ENCODE data around the gene MID1. TPM values are rescaled to one million over a fixed set of nuclear protein-coding genes. Genes with fewer than 3 reads are reported as not detected.

The MID1 gene
- total RNA-seq, 1 donor from 2014 or later = 13.9 TPM

DNA sequence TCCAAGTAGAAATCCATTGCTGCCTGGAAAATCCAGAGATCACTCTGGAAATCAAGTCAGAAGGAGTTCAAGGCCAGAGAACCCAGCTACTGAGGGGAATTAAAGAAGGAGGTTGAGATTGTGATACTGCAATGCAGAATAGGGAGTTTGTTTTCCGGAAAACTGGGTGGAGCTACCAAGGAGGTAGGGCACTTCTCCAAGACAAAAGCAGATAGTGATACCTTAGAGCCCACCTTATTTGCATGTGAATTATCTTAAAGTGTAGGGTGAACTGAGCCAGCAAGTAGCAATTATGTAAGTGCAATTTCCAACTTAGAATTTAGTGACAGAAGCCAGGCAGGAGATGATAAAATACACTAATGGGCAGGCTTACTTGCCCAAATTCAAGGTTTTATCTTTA is 178.9 kb downstream of the MID1 start:
- TF ChIP-seq, protein P1, sequence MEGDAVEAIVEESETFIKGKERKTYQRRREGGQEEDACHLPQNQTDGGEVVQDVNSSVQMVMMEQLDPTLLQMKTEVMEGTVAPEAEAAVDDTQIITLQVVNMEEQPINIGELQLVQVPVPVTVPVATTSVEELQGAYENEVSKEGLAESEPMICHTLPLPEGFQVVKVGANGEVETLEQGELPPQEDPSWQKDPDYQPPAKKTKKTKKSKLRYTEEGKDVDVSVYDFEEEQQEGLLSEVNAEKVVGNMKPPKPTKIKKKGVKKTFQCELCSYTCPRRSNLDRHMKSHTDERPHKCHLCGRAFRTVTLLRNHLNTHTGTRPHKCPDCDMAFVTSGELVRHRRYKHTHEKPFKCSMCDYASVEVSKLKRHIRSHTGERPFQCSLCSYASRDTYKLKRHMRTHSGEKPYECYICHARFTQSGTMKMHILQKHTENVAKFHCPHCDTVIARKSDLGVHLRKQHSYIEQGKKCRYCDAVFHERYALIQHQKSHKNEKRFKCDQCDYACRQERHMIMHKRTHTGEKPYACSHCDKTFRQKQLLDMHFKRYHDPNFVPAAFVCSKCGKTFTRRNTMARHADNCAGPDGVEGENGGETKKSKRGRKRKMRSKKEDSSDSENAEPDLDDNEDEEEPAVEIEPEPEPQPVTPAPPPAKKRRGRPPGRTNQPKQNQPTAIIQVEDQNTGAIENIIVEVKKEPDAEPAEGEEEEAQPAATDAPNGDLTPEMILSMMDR (IDR thresholded peaks at IDR 0.05) = no peak
- Mint-ChIP-seq H3K36me3 (ENCODE audit: low read depth) (no peaks in the 10 kb centered on the region), H3K4me3 (ENCODE audit: unreplicated experiment) (no peak overlapping the region), H3K9me3 (ENCODE audit: low read depth) (peaks cover 28% of the 10 kb centered on the region), H3K27me3 (ENCODE audit: low read depth) (no peaks in the 10 kb centered on the region), H3K27ac (ENCODE audit: unreplicated experiment) (no peak overlapping the region), H3K4me1 (ENCODE audit: low read depth) (no peaks in the 10 kb centered on the region)
- no peak for DNase-seq (ENCODE audit: low spot score)

DNA sequence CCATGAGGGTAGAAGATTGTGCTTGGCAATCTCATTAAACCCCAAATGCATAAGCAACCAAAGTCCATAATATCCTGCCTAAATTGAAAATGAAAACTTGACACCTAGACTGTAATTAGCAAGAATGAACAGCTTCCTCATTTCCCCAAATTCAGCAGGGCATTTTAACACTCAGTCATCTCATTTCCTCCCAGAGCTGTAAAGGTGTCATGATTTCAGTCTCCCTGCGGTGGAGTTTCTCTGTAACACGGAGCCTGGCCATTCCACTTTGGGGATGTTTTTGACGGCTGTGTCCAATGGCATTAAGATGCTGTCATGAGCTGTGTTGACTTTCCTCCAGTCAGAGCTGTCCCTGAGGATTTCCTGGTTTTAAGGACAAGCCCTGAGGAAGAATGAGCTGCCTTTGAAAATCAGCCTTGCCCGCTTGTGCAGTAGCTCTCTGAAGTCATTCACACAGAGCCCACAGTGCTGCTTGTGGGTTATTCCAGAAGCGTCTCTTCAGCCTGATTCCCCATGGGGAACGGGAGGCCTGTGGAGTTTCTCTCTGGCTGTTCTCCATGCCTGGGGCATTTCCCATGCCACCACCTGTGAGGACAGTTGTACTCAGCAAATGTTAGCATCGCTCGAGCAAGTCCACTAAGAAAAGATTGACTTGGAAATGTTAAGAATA is 187.0 kb downstream of the MID1 start:
- Mint-ChIP-seq H3K27ac (ENCODE audit: unreplicated experiment) (no peak overlapping the region), H3K9me3 (ENCODE audit: low read depth) (peaks cover 19% of the 10 kb centered on the region), H3K4me3 (ENCODE audit: unreplicated experiment) (no peak overlapping the region), H3K27me3 (ENCODE audit: low read depth) (no peaks in the 10 kb centered on the region), H3K4me1 (ENCODE audit: low read depth) (peaks cover 5% of the 10 kb centered on the region), H3K36me3 (ENCODE audit: low read depth) (no peaks in the 10 kb centered on the region)
- no peak for DNase-seq (ENCODE audit: low spot score)
- TF ChIP-seq, protein P1 (IDR thresholded peaks at IDR 0.05) = no peak

DNA sequence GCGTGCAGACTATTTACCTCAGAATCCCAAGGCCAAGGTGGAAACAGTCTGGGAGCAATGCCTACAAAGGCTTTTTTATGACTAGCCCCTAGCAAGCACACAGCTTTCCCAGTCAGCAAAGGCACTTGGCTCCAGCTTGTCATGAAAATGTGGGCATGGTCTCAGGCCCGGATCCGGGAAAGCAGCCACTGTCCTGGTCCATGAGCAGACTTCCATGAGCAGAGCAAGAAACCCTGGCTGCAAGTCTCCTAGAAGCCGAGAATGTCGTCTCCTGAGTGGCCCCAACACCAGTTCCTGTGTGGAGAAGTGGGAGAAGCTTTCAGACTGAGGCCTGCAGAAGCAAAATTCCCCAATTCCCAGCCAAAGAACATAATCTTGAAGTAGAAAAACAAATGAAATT is 190.5 kb downstream of the MID1 start:
- Mint-ChIP-seq H3K36me3 (ENCODE audit: low read depth) (no peaks in the 10 kb centered on the region), H3K27me3 (ENCODE audit: low read depth) (no peaks in the 10 kb centered on the region)

DNA sequence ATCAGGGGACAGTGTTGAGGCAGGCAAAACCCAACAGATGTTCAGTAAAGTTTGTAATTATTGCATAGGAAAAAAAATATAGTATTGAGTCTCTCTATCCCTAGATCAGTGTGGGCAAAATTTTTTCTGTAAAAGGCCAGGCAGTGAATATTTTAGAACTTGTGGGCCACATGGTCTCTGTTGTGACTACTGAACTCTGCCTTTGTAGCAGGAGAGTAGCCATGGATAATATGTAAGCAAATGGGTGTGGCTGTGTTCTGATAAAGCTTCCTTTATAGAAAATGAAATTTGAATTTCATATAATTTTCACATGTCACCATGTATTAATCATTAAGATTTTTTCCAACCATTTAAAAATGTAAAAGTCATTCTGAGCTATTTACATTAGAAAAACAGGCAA is 193.1 kb downstream of the MID1 start:
- H3K36me3 Mint-ChIP-seq (ENCODE audit: low read depth) = no peaks in the 10 kb centered on the region
- DNase-seq (ENCODE audit: low spot score) = no peak
- no peaks in the 10 kb centered on the region for H3K27me3 Mint-ChIP-seq (ENCODE audit: low read depth)
- TF ChIP-seq, protein P1 (IDR thresholded peaks at IDR 0.05) = no peak
- no peak overlapping the region for H3K4me3 Mint-ChIP-seq (ENCODE audit: unreplicated experiment)
- no peak overlapping the region for H3K27ac Mint-ChIP-seq (ENCODE audit: unreplicated experiment)
- H3K9me3 Mint-ChIP-seq (ENCODE audit: low read depth) = peaks cover 32% of the 10 kb centered on the region
- no peaks in the 10 kb centered on the region for H3K4me1 Mint-ChIP-seq (ENCODE audit: low read depth)

More for the DNA sequence above, 190.5 kb downstream of the MID1 start:
- TF ChIP-seq, protein P1 (IDR thresholded peaks at IDR 0.05) = no peak
- no peak for DNase-seq (ENCODE audit: low spot score)
- Mint-ChIP-seq H3K9me3 (ENCODE audit: low read depth) (peaks cover 30% of the 10 kb centered on the region), H3K27ac (ENCODE audit: unreplicated experiment) (peak overlapping the region; percentile 43), H3K4me3 (ENCODE audit: unreplicated experiment) (no peak overlapping the region), H3K4me1 (ENCODE audit: low read depth) (peaks cover 5% of the 10 kb centered on the region)

DNA sequence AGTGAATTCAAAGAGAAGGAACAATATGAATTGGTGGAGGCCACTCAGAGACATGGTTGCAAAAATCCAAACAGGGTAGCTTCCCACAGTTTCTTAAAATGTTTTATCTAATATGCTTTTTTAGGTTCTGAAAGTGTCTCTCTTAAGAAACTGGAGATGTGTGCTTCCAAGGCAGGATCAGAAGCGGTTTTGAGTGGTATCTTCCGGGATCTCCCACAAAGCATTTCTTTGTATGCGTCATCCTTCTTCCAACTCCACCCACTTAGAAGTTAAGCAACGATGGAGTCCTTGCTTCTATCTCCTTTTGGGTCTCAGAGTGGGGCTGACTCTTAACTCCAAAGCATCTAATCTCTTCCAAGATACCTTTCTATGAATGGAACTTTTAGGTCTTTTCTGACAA is 196.7 kb downstream of the MID1 start:
- no peak for DNase-seq (ENCODE audit: low spot score)
- Mint-ChIP-seq H3K4me3 (ENCODE audit: unreplicated experiment) (no peak overlapping the region), H3K27ac (ENCODE audit: unreplicated experiment) (no peak overlapping the region), H3K36me3 (ENCODE audit: low read depth) (no peaks in the 10 kb centered on the region), H3K4me1 (ENCODE audit: low read depth) (no peaks in the 10 kb centered on the region), H3K27me3 (ENCODE audit: low read depth) (no peaks in the 10 kb centered on the region), H3K9me3 (ENCODE audit: low read depth) (peaks cover 40% of the 10 kb centered on the region)
- TF ChIP-seq, protein P1 (IDR thresholded peaks at IDR 0.05) = no peak

All from chondrocyte (in vitro differentiated cells).